ENCODE measurements around the gene ZBTB20.

- TF ChIP-seq, protein P1, sequence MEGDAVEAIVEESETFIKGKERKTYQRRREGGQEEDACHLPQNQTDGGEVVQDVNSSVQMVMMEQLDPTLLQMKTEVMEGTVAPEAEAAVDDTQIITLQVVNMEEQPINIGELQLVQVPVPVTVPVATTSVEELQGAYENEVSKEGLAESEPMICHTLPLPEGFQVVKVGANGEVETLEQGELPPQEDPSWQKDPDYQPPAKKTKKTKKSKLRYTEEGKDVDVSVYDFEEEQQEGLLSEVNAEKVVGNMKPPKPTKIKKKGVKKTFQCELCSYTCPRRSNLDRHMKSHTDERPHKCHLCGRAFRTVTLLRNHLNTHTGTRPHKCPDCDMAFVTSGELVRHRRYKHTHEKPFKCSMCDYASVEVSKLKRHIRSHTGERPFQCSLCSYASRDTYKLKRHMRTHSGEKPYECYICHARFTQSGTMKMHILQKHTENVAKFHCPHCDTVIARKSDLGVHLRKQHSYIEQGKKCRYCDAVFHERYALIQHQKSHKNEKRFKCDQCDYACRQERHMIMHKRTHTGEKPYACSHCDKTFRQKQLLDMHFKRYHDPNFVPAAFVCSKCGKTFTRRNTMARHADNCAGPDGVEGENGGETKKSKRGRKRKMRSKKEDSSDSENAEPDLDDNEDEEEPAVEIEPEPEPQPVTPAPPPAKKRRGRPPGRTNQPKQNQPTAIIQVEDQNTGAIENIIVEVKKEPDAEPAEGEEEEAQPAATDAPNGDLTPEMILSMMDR (IDR thresholded peaks at IDR 0.05) = no peak
- TF ChIP-seq POLR2A (IDR thresholded peaks at IDR 0.05) = no peak
Measured at GRCh38 chr3:114608293-114608692, 538.8 kb downstream of the ZBTB20 start.
